Activated CD4-positive, alpha-beta T cell treated with anti-CD3 and anti-CD28 coated beads, Interleukin-2, Interleukin-6, amounts not matched to agents 100 ng/mL and 50 ng/mL, durations not matched to agents 16 hours and 8 hours (primary cell): ENCODE results near the gene AKAP7.

Experiments
- DNase-seq: peaks from one replicate; pipeline ENCODE4 v3.0.0-alpha.2; 2020

AKAP7 gene

GRCh38 chr6:131206463-131207251 is 71.4 kb downstream of the AKAP7 start:
- DNase-seq = no peak

DNA sequence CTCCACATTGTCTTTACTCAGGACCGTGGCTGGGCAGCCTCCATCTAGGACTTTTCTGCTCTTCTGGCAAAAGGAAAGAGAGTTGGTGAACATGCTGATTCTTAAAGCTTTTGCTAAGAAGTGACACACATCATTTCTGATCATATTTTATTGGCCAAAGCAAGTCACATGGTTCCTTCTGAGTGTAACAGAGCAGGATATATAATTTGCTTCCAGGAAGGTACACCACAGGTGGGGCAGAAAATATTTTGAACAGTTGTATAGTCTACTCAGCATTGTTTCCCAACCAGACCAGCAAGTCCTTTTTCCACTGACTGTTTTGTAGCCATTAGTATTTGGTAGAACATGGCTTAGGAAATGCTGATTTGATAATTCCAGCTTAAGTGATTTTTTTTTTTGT is 73.5 kb downstream of the AKAP7 start:
- DNase-seq = no peak

GRCh38 chr6:131210469-131210868 is 75.2 kb downstream of the AKAP7 start:
- DNase-seq = no peak

- no peak for DNase-seq
These were observed 76.8 kb downstream of the AKAP7 start for GRCh38 chr6:131212024-131212423.

DNA sequence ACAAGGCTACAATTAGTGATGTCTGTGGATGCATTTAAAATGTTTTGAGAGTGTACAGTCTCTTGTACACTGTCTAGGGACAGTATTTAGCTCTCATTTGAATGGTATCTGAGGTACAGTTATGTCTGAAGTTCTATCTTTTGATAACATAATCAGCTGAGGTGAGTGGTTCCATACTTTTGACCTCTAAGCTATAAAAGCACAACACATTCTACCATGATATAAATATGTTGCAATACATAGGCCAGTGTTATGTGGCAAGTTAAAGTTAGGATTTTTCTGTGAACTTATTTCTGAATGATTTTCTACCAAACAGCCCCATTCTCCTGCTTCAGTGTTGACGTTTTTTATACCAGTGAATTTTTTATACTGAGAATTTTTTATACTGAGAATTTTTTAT is 77.6 kb downstream of the AKAP7 start:
- DNase-seq = no peak

- DNase-seq = no peak
These were observed 78.3 kb downstream of the AKAP7 start for GRCh38 chr6:131213501-131213990.

DNA sequence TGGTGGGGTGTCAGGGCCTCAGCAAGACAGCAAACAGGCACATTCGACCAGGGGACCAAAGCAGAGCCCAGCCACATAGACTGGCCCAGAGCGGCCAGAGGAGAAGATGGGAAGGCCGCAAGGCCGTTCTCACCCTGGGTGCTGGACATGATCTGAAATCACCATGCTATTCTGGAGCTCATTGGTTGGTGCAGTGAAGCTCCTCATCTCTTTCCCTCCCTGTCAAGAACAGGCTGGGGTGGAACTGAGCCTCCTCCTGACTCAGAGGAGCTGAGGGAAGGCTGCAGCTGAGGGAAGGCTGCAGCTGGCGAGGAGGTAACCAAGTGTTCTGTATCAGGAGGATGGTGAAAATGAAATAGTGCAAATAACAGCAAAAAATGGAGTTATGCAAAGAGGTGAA is 80.0 kb downstream of the AKAP7 start:
- DNase-seq = no peak

- no peak for DNase-seq
These were observed 81.0 kb downstream of the AKAP7 start for GRCh38 chr6:131216246-131216645.

DNA sequence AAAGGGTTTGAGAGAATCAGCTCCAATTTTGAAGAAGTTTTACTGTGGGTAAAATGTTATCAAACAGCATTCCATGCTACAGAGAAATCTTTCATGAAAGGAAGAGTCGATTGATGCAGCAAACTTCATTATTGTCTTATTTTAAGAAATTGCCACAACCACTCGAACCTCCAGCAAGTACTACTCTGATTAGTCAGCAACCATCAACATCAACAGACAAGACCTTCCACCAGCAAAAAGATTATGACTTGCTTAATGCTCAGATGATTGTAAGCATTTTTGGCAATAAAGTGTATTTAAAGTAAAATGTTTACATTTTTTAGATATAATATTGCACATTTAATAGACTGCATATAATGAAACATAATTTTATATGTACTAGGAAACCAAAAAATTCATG is 87.5 kb downstream of the AKAP7 start:
- DNase-seq = no peak

- DNase-seq = no peak
These were observed 88.1 kb downstream of the AKAP7 start for GRCh38 chr6:131223416-131223815.

DNA sequence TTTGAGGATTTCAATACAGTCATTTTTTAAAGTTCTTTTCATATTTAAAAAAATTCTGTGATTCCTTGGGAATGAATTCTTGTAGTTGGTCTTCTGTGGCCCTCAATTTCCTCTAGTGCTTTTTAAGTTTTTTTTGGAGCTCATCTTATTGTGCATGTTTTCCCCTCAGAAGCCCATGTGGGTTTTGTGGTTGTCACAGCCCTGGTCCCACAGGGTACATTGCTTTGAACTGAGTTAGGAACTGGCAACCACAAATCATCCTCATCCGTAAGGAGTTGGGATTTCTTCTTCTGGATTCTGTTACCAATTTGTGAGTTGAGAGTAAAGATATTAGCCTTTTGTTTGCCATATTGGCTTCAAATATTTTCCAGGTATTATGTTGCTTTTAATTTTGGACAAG is 89.9 kb downstream of the AKAP7 start:
- DNase-seq = no peak

DNA sequence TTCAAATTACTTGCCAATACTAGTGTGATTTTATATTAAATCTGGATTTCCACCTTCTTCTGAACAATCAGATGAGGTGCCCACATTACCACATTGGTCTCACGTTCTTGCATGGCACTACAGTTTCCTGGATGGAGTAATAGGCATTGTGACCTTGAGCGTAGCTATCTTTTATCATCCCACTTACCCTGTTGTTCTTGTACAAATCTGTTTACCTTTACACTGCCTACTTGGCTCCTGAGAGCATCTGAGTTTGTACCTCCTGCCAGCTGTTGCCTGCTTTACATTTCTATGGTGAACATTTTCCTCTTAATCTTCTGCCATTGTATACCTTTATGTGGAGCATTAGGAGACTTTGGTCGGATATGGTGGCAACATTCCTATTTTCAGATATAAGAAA is 90.7 kb downstream of the AKAP7 start:
- no peak for DNase-seq

DNA sequence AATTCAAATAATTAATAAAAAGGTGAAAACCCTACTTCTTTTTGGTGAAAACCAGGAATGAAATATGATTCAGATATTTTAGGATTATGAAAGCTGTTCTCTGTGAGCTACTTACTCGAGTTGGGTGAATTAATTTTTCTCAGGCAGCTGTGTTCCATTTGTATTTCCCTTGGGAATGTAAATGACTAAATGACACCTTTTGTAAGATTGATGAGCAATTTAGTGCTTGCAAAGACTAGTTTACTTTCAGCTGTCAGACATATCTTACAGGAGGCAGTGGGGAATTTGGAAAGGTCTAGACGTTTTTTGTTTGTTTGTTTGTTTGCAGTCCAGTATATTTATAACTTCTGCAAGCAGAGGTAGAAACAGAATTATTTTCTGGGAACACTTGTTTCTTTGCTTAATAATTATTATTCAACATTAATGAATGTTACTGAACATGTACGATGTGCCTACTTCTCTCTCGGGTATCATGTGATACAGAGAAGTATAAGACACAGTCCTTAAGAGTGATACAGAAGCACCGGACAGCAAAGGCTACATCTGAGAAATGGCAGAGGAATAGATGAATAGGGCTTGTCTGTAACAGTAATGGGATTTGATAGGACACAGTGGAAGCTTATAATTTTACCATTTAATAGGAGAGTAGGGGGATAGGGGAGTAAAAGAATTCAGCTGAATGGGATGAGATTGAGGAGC is 91.3 kb downstream of the AKAP7 start:
- no peak for DNase-seq

- no peak for DNase-seq
These were observed 91.9 kb downstream of the AKAP7 start for GRCh38 chr6:131227158-131227543.

- no peak for DNase-seq
These were observed 95.8 kb downstream of the AKAP7 start for GRCh38 chr6:131231103-131231502.

- DNase-seq = no peak
These were observed 96.6 kb downstream of the AKAP7 start for GRCh38 chr6:131231891-131232290.

GRCh38 chr6:131244942-131245341 is 109.7 kb downstream of the AKAP7 start:
- DNase-seq = peak; percentile 39

DNA sequence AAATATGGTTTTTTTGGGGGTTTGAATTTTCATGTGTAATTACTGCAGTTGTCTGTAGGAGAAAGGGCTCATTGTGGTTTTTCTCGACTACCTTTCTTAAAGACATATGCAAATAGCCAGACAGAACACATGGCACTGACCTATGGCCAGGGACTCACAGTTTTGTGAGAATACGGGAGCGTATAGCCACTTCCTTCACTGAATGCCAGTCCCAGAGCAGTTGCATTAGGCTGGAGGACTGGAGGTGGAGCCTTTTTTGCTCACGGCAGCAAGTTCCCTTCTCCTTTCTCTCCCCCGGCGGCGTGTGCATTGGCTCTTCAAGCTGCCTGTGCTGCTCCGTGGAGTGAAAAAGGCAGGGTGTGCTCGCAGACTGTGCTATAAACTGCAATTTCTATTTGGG is 114.9 kb downstream of the AKAP7 start:
- DNase-seq = no peak

GRCh38 chr6:131250936-131251335 is 115.7 kb downstream of the AKAP7 start:
- DNase-seq = no peak

GRCh38 chr6:131251590-131252199 is 116.4 kb downstream of the AKAP7 start:
- no peak for DNase-seq

GRCh38 chr6:131255434-131255833 is 120.2 kb downstream of the AKAP7 start:
- no peak for DNase-seq

GRCh38 chr6:131255911-131256310 is 120.6 kb downstream of the AKAP7 start:
- DNase-seq = no peak

DNA sequence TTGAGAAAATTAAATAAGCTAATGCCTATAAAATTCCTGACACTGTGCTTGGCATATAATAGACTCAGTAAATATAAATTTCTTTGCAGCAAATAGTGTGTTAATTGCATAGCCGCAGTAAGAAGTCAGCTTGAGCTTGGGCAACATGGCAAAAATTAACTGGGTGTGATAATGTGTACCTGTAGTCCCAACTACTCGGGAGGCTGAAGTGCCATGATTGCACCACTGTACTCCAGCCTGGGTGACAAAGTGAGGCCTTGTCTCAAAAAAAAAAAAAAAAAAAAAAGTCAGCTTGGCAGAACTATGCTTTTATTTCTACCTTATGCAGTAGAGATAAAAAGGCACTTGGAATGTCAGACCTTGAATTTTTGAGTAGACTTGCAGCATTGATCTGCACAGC is 121.8 kb downstream of the AKAP7 start:
- DNase-seq = no peak
